Middle frontal gyrus (tissue), 1 donor: Measurements from ENCODE around the gene CPLX3.

Experiments
- DNase-seq: peaks from one replicate; pipeline ENCODE4 v3.0.0-alpha.2; 2015; ENCODE audit warnings: low spot score; ENCODE audit errors: extremely low spot score

Gene CPLX3

DNA sequence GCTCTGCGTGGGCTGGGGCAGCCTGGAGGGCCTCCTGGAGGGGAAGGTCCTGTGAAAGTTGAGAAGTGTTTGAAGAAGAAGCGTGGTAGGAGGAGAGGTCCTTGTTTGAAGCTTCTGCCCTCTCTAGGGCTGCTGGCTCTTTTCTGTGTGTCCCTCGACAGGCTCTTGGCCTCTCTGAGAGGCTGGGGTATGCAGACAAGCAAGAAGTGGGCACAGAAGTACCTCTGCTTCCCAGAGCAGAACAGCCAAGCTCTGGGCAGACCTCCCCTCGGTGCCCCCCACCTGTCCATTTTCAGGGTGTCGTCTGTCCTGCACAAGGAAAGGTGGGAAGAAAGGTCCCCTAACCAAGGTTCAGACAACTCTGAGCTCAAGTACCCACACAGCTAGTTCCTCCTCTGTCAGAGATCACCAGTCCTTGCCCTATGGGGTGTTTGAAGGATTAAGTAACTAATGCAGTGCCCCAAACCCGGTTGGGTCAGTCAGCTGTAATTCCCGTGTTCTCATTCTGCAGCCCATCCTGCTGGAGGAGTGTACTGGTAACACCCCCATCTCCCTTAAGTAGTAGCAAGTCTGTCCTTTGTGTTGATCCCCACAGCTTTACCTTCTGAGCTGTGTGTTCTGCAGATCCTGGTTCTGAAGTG lies 38.3 kb upstream of the CPLX3 start:
- no peak for DNase-seq

DNA sequence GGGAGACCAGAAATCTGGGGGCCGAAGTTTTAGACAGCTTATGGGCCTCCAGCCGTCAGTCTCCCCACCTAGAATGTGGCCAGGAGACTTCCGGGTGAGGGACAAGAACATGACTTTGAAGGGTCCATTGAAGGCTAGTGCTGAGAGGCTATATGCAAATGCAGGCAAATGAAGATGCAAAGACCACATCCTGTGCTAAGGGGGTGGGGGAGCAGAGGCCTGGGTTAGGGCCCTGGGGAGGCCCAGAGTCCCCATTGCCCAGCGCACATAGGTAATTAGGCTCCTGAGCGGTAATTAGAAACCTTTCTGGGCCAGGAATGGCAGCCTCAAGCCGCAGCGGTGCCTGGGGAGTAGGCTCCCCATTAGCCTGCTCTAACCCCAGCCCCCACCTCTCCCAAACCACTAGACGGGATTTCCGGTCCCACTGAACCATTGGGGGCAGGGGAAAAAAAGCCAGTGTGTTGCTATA lies 37.7 kb upstream of the CPLX3 start:
- no peak for DNase-seq

DNA sequence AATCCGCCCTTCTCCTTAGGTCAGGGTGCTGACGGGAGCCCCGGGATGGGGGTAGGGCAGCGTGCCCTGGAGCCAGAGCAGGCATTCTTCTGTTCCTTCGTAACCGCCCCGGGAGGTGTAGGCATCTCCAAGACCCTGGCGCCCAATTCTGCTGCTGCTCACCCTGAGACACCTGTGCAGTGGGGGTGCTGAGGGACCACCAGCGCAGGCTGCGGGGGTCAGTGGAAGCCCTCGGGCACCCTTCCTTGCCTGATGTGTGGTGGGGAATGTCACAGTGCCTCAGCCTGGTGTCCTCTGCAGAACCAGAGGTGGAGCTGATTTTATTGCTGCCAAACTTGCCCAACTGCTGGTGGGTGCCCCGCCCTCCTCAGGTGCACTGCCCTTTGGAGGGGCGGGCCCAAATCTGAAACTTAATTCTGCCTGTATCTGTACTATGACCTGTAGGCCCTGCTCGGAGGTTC lies 37.2 kb upstream of the CPLX3 start:
- no peak for DNase-seq

DNA sequence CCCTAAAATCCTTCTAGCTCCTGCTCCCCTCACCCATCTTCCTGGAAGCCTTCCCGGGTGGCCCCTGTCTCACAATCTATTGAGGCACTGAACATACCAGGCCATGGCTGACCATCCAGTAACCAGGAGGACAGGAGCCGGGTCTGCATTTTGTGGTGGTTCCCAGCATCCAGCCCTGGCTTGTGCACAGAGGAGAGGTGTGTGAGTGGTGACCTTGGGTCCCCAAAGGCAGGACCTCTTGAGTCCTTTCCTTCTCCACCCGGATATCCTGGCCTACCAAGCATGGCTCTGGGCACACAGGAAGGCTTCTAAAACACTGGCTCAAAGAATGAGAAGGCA lies 36.7 kb upstream of the CPLX3 start:
- no peak for DNase-seq

DNA sequence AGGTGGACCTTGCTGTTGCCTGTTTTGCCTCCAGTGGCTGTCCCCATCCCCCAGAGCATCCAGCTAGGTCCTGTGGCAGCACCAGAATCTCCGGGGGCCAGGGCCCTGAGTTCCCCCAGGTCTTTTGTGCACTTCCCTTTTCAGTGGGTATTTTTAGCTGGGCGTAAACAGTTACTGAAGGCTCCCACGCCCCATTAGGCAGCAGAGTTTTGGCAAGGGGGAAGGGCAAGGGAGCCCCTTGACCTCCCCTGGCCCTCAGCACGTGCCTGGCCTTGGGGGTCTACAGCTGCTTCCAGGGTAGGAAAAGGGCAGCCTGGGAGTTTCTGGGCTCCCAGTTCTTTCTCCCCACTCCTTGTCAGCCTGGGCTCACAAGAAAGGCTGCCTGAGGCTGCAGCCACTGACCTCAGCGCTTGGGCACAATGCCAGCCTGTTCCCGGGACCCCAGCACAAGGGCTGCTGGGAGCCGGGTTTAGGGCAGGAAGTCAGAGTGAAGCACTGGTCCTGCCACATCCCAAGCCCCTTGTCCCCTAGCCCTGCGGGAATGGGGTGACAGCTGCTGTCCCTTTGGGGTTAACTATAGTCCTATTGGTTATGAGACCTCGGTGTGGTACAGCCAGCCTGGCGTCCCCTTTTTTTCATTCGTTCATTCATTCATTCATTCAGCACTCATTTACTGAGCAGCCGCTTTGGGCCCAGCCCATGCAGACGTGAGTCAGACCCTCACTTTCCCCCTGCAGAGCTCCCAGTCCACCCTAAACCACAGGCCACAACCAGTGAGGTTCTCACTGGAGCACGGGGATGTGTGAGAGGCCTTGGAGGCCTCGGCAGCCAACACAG lies 36.1 kb upstream of the CPLX3 start:
- DNase-seq, result no peak

DNA sequence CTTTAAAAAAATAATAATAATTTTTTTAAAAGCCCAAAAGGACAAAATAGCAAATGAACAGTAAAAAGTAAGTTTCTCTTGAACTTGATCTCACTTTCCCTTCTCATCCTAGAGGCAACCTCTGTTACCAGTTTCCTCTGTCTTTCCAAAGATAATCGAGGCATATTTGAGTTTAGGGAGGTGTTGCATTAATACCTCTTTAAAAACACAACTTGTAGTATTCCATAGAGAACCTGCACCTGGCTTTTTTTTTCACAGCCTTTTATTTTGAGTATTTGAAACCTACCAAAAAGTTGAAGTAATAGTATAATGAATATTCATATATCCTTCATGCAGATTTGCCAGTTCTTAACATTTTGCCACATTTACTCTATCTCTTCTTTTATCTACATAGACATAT lies 35.4 kb upstream of the CPLX3 start:
- DNase-seq, result no peak

DNA sequence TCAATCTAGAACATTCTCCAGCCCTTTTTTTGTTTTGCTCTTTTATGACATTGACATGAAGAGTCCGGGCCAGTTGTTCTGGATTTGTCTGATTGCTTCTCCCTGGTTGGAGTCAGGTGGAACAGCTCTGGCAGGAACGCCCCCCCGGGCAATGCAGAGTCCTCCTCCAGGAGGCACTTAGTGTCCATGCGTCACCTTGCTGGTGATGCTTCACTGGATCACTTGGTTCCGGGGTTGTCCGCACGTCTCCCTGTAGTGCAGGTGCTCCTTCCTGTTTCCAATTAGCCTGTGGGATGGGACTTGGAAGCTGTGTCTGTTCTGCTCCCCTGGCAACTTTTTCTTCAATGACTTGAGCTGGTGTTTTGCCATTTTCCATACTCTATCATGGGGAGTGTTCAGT lies 34.8 kb upstream of the CPLX3 start:
- no peak for DNase-seq

DNA sequence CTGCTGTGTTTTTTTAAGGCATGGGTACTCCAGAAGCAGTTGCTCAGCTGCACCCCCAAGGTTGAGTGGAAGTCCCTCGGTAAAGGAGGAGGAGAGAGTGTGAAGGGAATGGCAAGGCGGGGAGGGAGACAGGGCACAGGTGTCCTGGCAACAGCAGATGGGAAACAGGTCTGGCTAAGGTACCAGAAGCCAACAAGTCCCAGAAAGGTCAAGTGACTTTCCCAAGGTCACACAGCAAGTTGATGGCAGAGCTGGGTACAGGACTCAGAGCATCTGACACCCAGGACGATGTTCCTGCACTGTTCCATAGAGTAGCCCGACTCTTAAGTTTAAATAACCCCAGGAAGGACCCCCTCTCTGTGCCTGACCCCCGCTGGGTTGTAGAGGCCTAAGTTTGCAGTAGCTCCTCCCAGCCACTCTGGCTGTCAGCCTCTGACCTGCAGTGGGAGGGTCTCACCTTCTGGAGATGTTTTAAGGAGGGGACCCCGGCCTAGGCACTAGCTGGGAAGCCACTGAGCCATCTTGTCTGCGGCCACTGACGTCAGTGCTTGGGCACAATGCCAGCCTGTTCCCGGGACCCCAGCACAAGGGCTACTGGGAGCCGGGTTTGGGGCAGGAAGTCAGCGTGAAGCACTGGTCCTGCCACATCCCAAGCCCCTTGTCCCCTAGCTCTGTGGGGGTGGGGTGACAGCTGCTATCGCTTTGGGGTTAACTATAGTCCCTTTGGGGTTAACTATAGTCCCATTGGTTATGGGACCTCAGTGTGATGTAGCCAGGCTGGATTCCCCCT lies 34.0 kb upstream of the CPLX3 start:
- no peak for DNase-seq

DNA sequence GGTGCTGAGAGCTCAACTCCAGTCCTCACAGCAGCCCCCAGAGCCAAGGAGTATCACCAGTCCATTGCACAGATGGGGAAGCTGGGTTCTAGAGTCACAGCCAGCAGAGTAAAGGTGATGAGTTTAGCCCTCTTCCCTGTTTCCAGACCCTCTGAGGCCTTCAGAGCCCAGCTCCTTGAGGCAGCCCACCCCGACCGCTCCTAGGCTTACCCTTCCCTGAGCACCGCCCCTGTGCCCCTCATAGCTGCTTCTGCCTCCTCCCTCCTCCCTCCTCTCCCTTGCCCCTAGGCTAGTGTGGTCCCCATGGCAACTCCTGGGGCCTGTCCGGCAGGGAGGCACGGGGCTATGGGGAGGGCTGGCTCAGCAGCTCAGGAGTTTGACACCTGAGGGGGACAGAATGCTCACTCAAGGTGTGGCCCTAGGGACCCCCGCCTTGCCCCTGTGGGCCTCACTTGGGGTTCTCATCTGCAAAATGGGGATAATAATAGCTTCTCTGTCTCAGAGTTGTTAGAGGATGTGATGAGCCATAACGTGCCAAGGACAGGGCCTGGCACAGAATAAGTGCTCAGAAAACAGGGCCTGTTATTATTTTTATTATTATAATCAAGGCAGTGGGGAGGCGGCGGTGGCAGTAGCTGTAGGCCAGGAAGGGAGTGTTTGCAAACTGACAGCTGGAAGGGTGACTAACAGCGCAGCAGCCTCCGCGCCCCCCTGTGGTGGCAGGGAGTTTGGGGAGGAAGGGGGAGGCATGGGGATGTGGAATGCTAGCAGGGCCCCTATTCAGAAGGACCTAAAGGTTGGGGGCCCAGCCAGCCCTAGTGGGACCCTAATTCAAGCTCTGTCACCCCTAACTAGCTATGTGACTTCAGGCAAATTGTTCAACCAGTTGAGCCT lies 33.0 kb upstream of the CPLX3 start:
- no peak for DNase-seq

DNA sequence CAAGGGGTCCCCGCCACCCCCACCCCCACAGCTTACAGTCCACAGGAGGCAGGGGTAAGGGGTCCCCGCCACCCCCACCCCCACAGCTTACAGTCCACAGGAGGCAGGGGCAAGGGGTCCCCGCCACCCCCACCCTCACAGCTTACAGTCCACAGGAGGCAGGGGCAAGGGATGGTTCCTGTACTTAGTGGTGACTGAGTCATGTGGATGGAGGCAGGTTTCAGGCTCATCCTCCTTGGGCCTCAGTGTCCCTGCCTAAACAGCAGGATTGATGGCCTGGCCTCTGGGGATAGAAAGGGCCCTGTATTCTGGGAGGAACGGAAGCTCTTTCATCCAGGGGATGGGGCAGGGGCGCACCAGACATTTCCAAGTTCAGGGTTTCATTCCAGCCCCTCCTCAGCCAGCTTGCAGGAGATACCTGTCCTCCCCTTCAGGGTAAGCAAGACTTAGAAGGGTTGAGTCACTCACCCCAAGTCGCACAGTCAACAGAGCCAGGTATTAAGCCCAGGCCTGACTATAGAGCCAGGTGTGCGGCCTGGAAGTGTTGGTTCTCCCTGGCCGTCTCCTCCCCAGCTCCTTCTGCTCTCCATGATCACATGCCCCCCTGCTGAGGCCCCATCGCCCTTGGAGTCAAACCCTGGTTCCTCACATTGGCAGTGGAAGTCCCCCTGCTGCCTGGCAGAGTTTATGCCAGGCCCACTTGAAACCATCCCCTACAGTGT lies 32.0 kb upstream of the CPLX3 start:
- no peak for DNase-seq

DNA sequence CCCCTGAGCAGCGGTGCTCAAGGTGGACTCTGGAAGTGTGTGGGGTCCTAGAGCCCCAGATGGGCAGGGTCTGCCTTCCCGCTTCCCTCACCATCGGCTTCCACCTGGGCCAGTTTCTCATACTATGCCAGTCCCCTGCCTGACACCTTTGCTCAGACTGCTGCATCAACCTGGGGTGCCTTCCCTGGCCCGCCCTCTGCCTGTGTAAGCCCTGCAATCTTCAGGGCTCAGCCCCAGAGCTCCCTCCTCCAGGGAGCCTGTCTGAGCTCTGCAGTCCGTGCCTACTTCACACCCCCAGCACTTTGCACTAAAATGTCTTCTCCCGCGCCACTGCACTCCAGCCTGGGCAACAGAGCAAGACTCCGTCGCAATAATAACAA lies 31.5 kb upstream of the CPLX3 start:
- DNase-seq, result no peak

DNA sequence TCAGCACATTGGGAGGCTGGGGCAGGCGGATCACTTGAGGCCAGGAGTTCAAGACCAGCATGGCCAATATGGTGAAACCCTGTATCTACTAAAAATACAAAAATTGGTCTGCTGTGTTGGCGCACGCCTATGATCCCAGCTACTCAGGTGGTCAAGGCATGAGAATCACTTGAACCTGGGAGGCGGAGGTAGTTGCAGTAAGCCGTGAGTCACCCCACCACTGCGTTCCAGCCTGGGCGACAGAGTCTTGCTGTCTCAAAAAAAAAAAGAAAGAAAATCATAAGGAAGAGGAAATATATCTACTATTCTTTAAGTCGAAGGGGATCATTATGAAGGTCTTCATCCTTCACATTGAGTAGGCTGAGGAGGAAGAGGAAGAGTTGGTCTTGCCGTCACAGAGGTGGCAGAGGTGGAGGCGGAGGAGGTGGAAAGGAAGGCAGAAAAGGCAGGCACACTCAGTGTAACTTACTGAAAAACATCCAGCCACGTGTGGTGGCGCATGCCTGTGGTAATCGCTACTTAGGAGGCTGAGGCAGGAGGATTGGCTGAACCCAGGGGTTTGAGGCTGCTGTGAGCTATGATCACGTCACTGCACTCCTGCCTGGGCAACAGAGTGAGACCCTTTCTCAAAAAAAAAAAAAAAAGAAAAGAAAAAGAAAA lies 30.3 kb upstream of the CPLX3 start:
- no peak for DNase-seq

DNA sequence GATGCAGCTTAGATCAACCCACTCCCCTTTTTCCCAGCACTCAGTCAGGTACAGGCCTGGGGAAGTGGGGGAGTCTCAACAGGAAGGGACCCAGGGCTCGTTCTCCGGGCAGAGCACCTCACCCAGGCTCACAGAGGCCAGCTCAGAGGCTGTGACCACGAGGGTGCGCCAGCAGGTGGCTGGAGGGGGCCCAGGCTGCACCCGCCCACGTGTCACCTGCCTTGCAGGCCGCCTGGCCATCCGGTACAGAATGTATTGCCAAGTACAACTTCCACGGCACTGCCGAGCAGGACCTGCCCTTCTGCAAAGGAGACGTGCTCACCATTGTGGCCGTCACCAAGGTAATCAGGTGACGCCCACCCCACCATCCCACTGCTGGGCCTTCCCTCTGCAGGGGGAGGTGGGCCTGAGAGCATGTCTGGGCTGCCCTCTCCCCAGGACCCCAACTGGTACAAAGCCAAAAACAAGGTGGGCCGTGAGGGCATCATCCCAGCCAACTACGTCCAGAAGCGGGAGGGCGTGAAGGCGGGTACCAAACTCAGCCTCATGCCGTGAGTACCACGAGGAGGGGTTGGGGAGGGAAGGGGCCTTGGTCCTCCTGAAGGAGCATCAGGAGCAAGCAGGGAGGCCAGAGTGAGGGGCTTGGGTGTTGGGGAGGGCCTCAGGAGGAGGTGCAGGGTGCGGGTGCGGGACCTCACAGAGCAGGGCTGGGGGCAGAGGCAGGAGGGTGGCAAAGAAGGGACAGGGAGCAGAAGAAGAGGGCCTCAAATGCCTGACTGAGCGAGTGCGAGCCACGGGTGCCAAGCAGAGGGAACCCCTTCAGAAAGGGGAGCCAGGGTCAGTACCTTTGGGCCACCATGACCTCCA lies 27.8 kb upstream of the CPLX3 start:
- DNase-seq, result no peak

DNA sequence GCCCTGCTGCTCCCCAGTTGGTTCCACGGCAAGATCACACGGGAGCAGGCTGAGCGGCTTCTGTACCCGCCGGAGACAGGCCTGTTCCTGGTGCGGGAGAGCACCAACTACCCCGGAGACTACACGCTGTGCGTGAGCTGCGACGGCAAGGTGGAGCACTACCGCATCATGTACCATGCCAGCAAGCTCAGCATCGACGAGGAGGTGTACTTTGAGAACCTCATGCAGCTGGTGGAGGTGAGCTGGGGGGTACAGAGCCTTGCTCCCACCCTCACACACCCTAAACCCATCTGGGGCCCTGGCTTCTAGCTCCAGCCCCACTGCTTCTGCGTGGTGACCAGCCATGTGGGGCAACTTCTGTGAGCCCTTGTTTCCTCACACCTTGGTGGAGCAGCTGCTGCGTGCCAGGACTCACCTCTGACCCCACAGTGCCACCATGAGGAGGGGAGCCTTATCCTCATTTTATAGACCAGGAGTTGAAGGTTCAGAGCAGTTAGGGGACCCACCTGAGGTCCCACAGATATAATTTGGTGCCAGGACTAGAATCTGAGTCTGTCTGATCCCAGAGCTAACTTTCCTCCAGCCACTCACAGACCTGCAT lies 27.1 kb upstream of the CPLX3 start:
- DNase-seq, result no peak

DNA sequence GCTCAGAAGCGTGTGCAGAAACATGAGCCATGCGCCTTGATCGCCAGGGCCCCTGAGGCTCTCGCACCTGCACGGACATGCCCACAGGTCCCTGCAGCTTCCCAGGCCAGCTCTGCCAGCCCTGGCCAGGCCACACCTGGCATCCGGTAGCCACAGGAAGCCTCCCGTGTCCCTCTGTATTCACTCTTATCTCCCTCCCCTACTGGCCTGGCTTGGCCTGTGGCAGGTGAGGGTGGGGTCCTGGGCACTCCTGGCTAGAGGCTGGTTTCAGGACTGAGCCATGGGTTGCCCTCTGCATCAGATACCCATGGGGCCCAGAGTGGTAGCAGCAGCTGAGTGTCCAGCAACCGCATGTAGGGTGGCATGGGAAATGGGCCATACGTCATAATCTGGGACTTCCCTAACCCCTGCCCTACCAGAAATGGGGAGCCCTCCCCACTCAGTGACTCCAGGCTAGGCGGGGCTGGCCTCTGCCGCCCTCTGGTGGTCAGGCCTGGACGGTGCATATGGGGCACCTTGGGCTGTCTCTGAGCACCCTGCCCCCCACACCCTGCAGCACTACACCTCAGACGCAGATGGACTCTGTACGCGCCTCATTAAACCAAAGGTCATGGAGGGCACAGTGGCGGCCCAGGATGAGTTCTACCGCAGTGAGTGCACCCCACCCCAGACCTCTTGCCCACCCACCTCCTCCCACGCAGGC lies 26.4 kb upstream of the CPLX3 start:
- DNase-seq, result no peak

DNA sequence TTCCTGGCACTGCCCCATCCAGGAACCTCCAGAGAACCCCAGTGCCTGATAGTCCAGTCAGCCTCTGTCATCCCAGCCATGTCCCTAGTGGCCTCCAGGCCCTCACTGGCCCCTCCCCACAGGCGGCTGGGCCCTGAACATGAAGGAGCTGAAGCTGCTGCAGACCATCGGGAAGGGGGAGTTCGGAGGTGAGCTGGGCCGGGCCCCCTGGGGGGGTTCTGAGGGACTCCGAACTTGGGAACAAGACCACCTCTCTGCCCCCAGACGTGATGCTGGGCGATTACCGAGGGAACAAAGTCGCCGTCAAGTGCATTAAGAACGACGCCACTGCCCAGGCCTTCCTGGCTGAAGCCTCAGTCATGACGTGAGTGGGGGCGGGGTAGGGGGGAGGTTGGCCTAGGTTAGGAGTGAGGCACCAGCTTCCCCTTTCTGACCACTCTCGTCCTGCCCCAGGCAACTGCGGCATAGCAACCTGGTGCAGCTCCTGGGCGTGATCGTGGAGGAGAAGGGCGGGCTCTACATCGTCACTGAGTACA lies 25.8 kb upstream of the CPLX3 start:
- no peak for DNase-seq

DNA sequence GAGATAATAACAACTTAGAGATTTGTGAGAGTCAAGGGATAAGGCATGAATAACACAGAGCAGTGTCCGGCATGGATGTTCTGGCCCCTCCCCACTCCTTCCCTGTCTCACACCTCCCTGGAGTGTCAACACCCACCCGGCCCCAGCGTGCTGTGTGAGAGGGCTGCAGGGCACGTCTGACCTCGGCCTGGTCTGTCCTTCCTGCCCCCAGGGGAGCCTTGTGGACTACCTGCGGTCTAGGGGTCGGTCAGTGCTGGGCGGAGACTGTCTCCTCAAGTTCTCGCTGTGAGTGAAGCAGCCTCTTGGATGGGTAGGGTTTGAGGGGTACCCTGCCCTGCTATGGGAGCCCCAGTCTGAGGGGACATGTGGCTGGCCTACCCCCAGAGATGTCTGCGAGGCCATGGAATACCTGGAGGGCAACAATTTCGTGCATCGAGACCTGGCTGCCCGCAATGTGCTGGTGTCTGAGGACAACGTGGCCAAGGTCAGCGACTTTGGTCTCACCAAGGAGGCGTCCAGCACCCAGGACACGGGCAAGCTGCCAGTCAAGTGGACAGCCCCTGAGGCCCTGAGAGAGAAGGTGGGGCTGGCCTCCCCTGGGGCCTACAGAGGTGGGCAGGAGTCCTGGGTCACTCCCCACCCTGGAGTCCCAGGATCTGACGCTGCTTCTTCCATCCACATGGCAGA lies 25.0 kb upstream of the CPLX3 start:
- no peak for DNase-seq
